Activated CD4-positive, alpha-beta T cell treated with anti-CD3 and anti-CD28 coated beads for 1 hour (primary cell): Measurements from ENCODE around the gene PCED1A.

Experiments
- DNase-seq: peaks from one replicate; pipeline ENCODE4 v3.0.0-alpha.2; 2020

PCED1A gene

DNA sequence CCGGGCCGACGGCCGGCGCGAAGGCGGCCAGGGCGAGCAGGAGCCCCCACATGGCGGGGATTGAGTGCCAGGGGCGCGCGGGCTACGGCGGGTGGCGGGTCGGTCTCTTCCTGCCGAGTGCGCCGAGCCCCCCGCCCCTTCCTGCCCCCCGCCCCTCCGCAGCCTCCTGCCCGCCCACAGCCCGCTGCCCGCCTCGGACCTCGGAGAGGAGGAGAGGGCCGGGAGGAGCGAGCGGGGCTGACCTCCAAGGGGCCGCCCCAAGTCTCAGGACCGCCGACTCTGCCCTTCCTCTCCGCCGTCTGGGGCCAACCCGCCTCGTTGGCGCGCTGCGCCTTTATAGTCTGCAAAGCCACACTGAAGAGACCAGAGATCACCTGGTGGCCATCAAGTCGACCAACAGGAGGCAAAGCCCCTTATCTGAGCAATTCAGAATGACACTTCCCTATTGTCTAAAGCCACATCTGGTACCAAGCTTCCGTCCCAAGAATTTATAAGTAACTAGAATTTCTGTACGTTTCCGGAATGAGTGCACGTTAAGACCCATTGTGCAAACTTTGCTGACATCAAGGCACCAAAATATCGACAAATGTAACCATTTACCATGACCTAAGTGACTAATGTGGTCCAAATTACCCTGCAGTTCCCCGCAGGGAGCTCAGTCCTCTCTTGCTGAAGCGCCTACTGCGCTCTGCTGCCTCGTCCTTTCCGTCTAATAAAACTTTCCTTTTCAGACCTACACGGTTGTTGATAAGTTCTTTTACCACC lies 39.8 kb downstream of the PCED1A start, which contains the start of gene CPXM1:
Gene CPXM1 (minus strand): TSS at position 107 of the 765 bp plus-strand sequence. CDS start 55 bp downstream, at position 52.
- no peak for DNase-seq

- no peak for DNase-seq
Measured at GRCh38 chr20:2799688-2800520, 40.6 kb downstream of the PCED1A start.

- DNase-seq: no peak
Measured at GRCh38 chr20:2799271-2799670, 41.2 kb downstream of the PCED1A start.

- no peak for DNase-seq
Measured at GRCh38 chr20:2798814-2799213, 41.6 kb downstream of the PCED1A start.

- no peak for DNase-seq
Measured at GRCh38 chr20:2798095-2798805, 42.2 kb downstream of the PCED1A start.

DNA sequence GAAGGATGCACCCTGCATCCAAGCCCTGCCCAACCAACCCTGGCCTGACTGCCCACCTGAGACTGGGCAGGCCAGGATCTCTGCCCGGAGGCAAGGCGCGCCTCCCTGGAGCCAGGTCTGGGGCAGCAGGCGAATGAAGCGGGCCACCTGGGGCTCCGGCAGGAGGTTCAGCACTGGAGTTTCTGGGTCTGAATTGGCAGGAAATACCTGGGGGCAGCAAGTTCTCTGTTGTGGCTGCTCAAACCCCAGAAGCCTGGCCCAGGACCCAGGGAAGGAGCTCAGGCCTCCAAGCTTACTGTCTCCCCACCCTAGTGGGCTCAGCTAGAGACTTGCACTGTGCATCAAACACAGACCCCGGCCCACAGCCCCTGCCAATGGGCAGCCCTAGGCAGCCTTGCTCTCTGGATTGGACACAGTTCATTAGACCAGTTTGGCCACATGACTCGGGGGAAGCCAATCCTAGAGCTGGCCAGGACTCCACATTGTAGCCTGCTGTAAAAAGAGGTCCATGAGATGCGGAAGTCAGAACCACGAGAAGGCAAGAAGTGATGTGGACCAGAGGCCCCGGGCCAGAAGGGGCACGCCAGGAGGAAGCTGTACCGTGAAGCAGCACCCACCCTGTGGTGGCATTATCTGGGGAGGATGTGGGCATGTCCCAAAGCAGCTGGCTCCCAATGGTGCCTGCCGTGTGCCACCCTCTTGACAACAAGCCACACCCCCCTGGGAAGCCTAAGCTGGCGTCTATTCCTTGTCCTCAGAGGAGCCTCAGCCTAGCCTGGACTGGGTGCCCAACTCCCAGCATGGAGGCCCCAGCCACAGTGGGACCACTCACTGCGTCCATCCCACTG lies 43.1 kb downstream of the PCED1A start:
- DNase-seq: no peak

DNA sequence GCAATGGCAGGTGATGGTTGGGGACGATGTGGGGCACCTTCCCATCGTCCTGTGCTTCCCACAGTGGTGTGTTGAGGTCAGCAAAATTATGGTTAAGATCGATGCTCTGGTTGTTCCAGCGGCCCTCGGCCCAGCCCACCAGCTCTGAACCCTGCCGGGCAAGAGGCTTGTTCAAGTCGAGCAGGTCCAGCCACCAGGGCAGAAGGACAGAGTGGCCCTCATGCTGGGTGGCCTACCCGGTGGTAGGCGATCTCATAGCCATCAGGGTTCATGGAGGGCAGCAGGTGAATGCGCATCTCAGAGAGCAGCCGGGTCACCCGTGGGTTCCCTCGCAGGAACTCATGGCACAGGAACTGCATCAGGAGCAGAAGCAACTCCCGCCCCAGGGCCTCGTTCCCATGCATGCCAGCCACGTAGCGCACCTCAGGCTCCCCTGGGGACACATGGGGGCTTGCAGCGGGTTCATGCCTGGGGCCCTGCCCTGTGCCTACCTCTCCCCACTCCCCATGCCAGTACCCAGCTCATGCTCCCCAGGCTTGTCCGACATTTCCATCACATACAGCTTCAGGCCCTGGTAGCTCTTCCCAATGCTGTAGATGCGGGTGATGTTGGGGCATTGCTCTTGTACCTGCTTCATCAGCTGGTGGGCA lies 44.3 kb downstream of the PCED1A start:
- DNase-seq: no peak

- no peak for DNase-seq
Measured at GRCh38 chr20:2795451-2795850, 45.0 kb downstream of the PCED1A start.

GRCh38 chr20:2794866-2795447 lies 45.5 kb downstream of the PCED1A start:
- DNase-seq: no peak

- DNase-seq: no peak
Measured at GRCh38 chr20:2794202-2794748, 46.2 kb downstream of the PCED1A start.

- no peak for DNase-seq
Measured at GRCh38 chr20:2793471-2793870, 47.0 kb downstream of the PCED1A start.
